Astrocyte (in vitro differentiated cells and primary cell): Measurements from ENCODE around the gene PPM1L. TPM values are rescaled to one million over a fixed set of nuclear protein-coding genes. Genes with fewer than 3 reads are reported as not detected.
A peak's percentile ranks its signal among the peaks of the same experiment; 100 is the strongest.

ENCODE experiments used
- DNase-seq: peaks from one replicate; pipeline ENCODE4 v3.0.0-alpha.2; 2010; ENCODE audit warnings: low read depth
- FAIRE-seq: peaks from 2 replicates; lab custom pipeline; 2011; peaks lifted over from hg19 to GRCh38; lab: Jason Lieb, UNC
- H2AFZ ChIP-seq: 2 replicates; pipeline ENCODE4 v1.6.0; 2012; ENCODE audit warnings: low read depth, low read length, inconsistent platforms
- H3K27ac ChIP-seq: 2 replicates; pipeline ENCODE4 v1.5.1; 2011; ENCODE audit warnings: low read depth, low read length, inconsistent platforms
- H3K27me3 ChIP-seq: 2 replicates; pipeline ENCODE4 v1.6.0; 2011; ENCODE audit warnings: low read length, inconsistent platforms; ENCODE audit not compliant: insufficient read depth
- H3K36me3 ChIP-seq: 2 replicates; pipeline ENCODE4 v1.5.1; 2011; ENCODE audit warnings: low read length, inconsistent platforms; ENCODE audit not compliant: insufficient read depth
- H3K4me1 ChIP-seq: 2 replicates; pipeline ENCODE4 v1.5.1; 2011; ENCODE audit warnings: low read length, inconsistent platforms; ENCODE audit not compliant: insufficient read depth
- H3K4me2 ChIP-seq: 2 replicates; pipeline ENCODE4 v1.6.0; 2012; ENCODE audit warnings: low read length, inconsistent platforms
- H3K4me3 ChIP-seq: 2 replicates; pipeline ENCODE4 v1.5.1; 2011; ENCODE audit warnings: low read depth, mild to moderate bottlenecking, low read length, inconsistent platforms; ENCODE audit not compliant: insufficient read depth
- H3K79me2 ChIP-seq: 2 replicates; pipeline ENCODE4 v1.6.0; 2012; ENCODE audit warnings: mild to moderate bottlenecking, low read length, inconsistent platforms; ENCODE audit not compliant: insufficient read depth
- H3K9ac ChIP-seq: 2 replicates; pipeline ENCODE4 v1.6.0; 2012; ENCODE audit warnings: mild to moderate bottlenecking, low read length, inconsistent platforms
- H3K9me3 ChIP-seq: 2 replicates; pipeline ENCODE4 v1.5.1; 2012; ENCODE audit warnings: low read depth, mild to moderate bottlenecking, low read length, inconsistent platforms; ENCODE audit not compliant: insufficient read depth
- H4K20me1 ChIP-seq: 2 replicates; pipeline ENCODE4 v1.6.0; 2012; ENCODE audit warnings: low read length, inconsistent platforms; ENCODE audit not compliant: insufficient read depth
- H3K27ac Mint-ChIP-seq: one replicate; pipeline ENCODE4 v1.8.0; 2021; ENCODE audit warnings: mild to moderate bottlenecking, mixed read lengths; ENCODE audit not compliant: unreplicated experiment
- H3K27me3 Mint-ChIP-seq: one replicate; pipeline ENCODE4 v1.8.0; 2021; ENCODE audit warnings: low read depth, mixed read lengths; ENCODE audit not compliant: unreplicated experiment
- H3K36me3 Mint-ChIP-seq: one replicate; pipeline ENCODE4 v1.8.0; 2021; ENCODE audit warnings: low read depth, mixed read lengths; ENCODE audit not compliant: unreplicated experiment
- H3K4me1 Mint-ChIP-seq: one replicate; pipeline ENCODE4 v1.8.0; 2021; ENCODE audit warnings: low read depth, mixed read lengths; ENCODE audit not compliant: unreplicated experiment
- H3K4me3 Mint-ChIP-seq: one replicate; pipeline ENCODE4 v1.8.0; 2021; ENCODE audit warnings: mild to moderate bottlenecking, moderate library complexity, mixed read lengths; ENCODE audit not compliant: unreplicated experiment
- H3K9me3 Mint-ChIP-seq: one replicate; pipeline ENCODE4 v1.8.0; 2021; ENCODE audit warnings: mild to moderate bottlenecking, mixed read lengths; ENCODE audit not compliant: unreplicated experiment
- CTCF ChIP-seq: IDR thresholded peaks from 2 replicates; pipeline ENCODE4 v1.5.1; 2011; ENCODE audit warnings: low read depth, mild to moderate bottlenecking, inconsistent platforms, low read length, moderate library complexity; ENCODE audit not compliant: insufficient read depth
- EZH2 ChIP-seq: IDR thresholded peaks from 2 replicates; pipeline ENCODE4 v1.6.1; 2012; ENCODE audit warnings: mild to moderate bottlenecking, low read length, inconsistent platforms; ENCODE audit not compliant: insufficient read depth
- total RNA-seq: library from RNA; stranded (reverse); gene quantifications from 2 replicates; pipeline ENCODE4 v1.2.1, GENCODE V29; 2021

PPM1L gene
- total RNA-seq, 1 donor from 2014 or later, result 6.3 TPM

GRCh38 chr3:161104561-161105551, 348.8 kb downstream of the PPM1L start, which contains the start of gene B3GALNT1:
B3GALNT1 (minus strand) TSS chr3:161105349; CDS start chr3:161086754, 18,595 bp downstream.
- peaks cover 4% of the 10 kb centered on the region for H3K4me1 ChIP-seq
- no peaks in the 10 kb centered on the region for H4K20me1 ChIP-seq
- peak within 1 kb of the TSS; percentile 85 for H3K9ac ChIP-seq
- Mint-ChIP-seq H3K27ac (peak within 1 kb of the TSS; percentile 94), H3K36me3 (peaks cover 2% of the 10 kb centered on the region), H3K4me3 (peak within 1 kb of the TSS; percentile 91), H3K9me3 (peaks cover 3% of the 10 kb centered on the region), H3K4me1 (peaks cover 2% of the 10 kb centered on the region), H3K27me3 (peaks cover 11% of the 10 kb centered on the region)
- DNase-seq, result peak; percentile 74
- TF ChIP-seq CTCF (no peak), EZH2 (no peak)
- no peak for FAIRE-seq
- no peaks in the 10 kb centered on the region for H3K79me2 ChIP-seq
- H3K4me3 ChIP-seq, result peak within 1 kb of the TSS; percentile 79
- H3K9me3 ChIP-seq, result no peaks in the 10 kb centered on the region
- peak within 1 kb of the TSS; percentile 99 for H2AFZ ChIP-seq
- H3K27me3 ChIP-seq, result no peaks in the 10 kb centered on the region
- peak within 1 kb of the TSS; percentile 97 for H3K4me2 ChIP-seq
- H3K27ac ChIP-seq, result peak within 1 kb of the TSS; percentile 52
- no peaks in the 10 kb centered on the region for H3K36me3 ChIP-seq

GRCh38 chr3:161107311-161107710, 351.3 kb downstream of the PPM1L start:
- Histone ChIP-seq H3K27me3 (no peaks in the 10 kb centered on the region), H3K9me3 (peaks cover 2% of the 10 kb centered on the region), H3K4me1 (peaks cover 4% of the 10 kb centered on the region), H3K9ac (no peak overlapping the region), H2AFZ (no peak overlapping the region), H3K36me3 (no peaks in the 10 kb centered on the region), H3K27ac (no peak overlapping the region), H3K79me2 (no peaks in the 10 kb centered on the region), H3K4me3 (no peak overlapping the region), H4K20me1 (no peaks in the 10 kb centered on the region), H3K4me2 (no peak overlapping the region)
- H3K27me3 Mint-ChIP-seq, result peaks cover 11% of the 10 kb centered on the region
- no peak for DNase-seq
- peaks cover 2% of the 10 kb centered on the region for H3K4me1 Mint-ChIP-seq
- no peak overlapping the region for H3K4me3 Mint-ChIP-seq
- no peak for TF ChIP-seq EZH2
- no peak for TF ChIP-seq CTCF
- H3K36me3 Mint-ChIP-seq, result peaks cover 2% of the 10 kb centered on the region
- H3K27ac Mint-ChIP-seq, result no peak overlapping the region
- peaks cover 3% of the 10 kb centered on the region for H3K9me3 Mint-ChIP-seq
- FAIRE-seq, result no peak
